Stimulated activated CD4-positive, alpha-beta T cell treated with anti-CD3 and anti-CD28 coated beads, Interleukin-12 subunit alpha, Interleukin-12 subunit beta, amount 100 ng/mL, for 24 hours (primary cell): Measurements from ENCODE around the gene MREG.

ENCODE experiments used
- DNase-seq, 2 experiments: peaks; one replicate each; pipeline ENCODE4 v3.0.0-alpha.2; 2020; ENCODE audit warnings: low read depth in 2 of 2

The MREG gene

GRCh38 chr2:215919624-215920243 is 93.6 kb downstream of the MREG start:
- no peak for DNase-seq

DNA sequence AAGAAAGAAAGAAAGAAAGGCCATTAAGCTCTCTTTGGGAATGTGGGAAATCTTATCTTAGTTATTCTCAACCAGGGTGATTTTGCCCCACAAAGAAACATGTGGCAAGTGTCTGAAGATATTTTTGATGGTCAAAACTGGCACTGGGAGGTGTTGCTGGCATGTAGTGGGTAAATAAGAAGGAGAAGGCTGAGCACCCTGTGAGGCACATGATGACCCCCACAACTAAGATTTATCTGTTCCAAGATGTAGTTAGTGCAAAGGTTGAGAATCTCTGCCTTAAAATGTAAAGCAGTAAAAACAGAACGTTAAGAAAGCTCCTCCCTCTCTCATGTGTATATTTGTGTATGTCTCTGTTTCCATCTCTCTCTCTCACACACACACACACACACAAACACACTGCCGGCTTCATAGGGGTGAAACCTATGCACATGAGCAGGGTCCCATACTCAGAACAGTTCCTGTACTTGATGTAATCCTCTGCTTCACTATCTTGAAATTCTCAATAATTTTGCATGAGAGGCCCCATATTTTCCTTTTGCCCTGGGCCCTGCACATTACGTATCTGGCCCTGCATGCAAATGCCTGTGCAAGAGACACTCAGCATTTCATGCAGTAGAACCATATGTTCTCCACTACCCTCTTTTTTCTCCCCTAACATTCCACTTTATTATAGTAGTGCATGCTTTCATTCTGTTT is 94.3 kb downstream of the MREG start:
- DNase-seq = no peak

- no peak for DNase-seq
These were observed 95.3 kb downstream of the MREG start for GRCh38 chr2:215917953-215918620.

DNA sequence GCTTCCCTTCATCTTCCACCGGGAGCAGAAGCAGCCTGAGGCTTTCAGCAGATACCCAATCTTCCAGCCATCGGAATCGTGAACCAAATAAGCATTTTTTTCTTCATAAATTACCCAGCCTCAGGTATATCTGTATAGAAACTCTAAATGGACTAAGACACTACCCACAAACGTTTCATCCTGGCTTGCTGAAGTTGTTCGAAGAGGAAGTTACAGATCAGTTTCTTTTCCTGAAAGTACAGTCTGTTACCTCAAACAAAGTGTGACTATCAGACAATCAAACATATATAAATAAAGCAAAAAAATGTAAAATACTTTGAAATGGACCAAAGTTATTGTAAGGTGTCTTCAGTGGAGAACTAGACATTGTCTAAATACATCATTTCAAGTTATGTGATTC is 97.9 kb downstream of the MREG start:
- DNase-seq = no peak

DNA sequence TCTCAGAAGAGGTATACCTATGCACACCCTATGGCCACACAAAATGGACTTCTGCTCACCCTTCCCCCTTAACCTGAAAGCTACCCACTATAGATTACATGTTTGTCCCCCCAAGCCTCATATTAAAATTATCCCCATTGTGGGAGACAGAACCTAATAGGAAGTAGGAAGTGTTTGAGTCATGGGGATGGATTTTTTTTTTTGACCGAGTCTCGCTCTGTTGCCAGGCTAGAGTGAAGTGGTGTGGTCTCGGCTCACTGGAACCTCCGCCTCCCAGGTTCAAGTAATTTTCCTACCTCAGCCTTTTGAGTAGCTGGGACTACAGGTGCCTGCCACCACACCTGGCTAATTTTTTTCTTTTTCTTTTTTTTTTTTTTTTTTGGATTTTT is 98.6 kb downstream of the MREG start:
- no peak for DNase-seq

- no peak for DNase-seq
These were observed 99.1 kb downstream of the MREG start for GRCh38 chr2:215914054-215914776.

- DNase-seq = no peak
These were observed 101.0 kb downstream of the MREG start for GRCh38 chr2:215912299-215912842.

DNA sequence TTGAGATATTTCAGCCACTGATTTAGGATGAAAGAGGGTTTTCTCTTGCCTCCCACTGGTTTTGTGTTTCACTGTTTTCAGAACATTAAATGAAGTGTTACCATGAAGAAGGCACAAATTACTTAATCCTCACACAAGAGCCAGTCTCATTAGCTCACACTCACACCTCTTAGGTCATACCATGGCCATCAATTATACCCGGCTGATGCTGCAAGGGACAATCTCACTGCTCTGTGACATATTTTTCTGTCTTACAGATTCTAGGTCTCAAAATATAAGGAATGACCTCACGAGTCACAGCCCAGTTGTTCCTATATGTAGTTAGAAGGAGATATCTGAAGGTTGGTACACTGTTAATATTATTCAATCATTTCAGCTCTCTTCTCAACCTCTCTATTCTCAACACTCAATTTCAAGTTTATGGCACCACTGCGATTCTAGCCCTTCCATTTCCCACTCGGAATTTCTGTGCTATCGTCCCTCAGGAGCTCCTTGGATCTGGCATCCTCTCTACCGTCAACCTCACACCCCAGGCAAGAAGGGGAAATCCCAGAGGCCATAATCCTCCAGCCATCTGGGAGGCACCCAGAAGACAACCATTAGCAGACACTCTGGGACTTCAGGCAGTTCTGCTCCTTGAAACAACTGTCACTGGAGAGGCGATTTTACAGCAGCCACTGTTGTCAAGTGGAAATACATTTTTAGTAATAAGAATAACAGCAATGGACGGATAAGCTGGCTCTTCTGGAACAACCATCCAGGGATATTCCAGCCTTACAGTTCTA is 101.9 kb downstream of the MREG start:
- DNase-seq = no peak

- DNase-seq = no peak
These were observed 103.2 kb downstream of the MREG start for GRCh38 chr2:215910180-215910579.

- no peak for DNase-seq
These were observed 106.2 kb downstream of the MREG start for GRCh38 chr2:215907147-215907546.

DNA sequence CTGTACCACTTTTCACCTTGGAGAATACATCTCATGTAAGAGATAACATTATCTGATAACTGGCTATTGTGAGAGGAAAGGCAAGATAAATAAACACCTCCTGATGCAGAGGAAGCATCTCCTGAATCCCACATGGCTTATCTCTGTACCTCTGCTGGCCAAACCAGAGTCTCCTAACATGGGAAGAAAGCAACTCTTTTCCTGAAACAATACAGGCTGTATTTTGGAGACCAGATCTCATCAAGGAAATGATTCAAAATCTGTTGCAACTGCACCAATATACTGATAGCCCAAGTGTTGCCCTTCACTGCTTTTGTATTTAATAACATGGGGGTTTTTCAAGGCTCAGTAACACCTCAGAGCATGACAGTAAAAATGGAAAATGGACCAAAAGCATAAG is 106.9 kb downstream of the MREG start:
- DNase-seq = no peak

- DNase-seq = no peak
These were observed 107.7 kb downstream of the MREG start for GRCh38 chr2:215905691-215906090.

DNA sequence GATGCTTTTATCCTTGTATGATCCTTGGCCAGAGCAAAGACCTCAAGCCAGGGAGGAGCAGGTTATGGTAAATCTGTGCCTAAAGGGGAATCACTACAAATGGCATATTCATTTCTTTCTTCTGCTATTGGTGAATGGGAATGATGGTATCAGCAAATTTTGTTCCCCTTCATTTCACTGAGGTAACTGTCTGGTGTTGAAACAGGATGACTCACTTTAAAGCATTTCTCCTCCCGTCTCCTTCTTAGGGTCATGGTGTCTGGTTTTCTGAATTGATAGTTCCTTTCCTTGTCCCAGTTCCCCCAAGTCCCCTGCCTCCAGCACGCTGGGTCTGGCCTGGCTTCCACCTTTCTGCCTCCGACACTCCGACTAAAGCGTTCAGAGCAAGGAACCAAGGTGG is 109.2 kb downstream of the MREG start:
- no peak for DNase-seq

- DNase-seq = no peak
These were observed 110.1 kb downstream of the MREG start for GRCh38 chr2:215903203-215903602.

GRCh38 chr2:215901796-215902195 is 111.6 kb downstream of the MREG start:
- DNase-seq = no peak

- DNase-seq = no peak
These were observed 112.5 kb downstream of the MREG start for GRCh38 chr2:215900843-215901242.

DNA sequence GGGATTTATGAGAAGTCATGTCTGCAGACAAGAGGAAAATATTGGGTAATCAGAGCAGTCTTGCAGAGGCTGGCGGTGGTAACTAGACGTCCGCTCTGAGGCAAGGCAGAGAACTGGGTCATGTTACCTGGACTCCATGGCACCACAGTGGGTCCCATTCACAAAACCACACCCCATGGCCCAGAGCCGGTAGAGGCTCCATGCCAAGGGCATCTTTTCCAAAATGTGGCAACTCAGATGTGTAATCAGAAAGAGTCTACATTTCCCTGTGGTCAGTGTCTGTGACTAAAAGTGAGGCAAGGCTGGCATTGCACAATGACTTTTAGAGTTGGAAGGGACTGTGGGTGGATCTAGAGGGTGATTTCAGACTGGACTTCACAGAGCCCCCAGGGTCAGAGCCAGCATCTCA is 113.1 kb downstream of the MREG start:
- no peak for DNase-seq

GRCh38 chr2:215899141-215900074 is 113.9 kb downstream of the MREG start:
- DNase-seq = no peak

DNA sequence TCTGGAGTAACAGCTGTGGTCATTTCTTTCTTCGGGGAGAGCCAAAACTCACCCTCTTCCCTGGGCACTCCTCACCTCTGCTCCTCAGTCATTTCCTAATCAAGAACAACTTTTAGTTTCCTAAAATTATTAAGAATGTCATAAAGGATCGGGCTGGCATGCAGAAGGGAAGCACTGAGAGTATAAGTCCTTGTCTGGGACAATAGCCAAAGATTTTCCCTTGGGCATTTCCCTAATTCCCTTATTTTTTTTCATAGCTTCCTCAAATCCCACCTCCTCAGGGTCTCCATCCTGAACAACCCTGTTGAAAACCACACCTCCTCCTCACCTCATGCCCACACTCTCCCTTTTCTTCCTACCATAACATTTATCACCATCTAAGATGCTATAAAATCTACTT is 115.0 kb downstream of the MREG start:
- DNase-seq = no peak

DNA sequence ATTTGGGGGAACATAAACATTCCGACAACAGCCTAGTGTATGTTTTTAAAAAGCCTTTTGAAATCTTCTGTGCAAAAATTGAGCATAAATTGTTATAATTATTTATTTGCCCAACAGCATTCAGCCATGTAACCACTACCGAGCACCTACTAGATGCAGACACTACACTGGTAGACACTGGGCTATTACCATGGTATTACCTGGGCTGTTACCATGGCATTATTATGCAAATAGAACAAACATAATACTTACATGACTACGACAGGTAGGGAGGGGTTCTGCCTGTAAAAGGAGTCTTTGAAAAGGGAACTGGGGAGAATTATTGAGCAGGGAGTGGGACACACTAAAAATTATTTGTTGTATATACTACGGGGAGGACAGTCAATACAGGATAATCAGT is 116.4 kb downstream of the MREG start:
- DNase-seq = no peak
